CMK (cell line): Measurements from ENCODE around the gene AK1.

Experiments used
- DNase-seq: peaks from one replicate; pipeline ENCODE4 v3.0.0-alpha.2; 2010; ENCODE audit warnings: low read depth

AK1 gene

GRCh38 chr9:127908660-127908926 is 31.1 kb upstream of the AK1 start:
- no peak for DNase-seq

- no peak for DNase-seq
These were observed 30.6 kb upstream of the AK1 start for GRCh38 chr9:127907867-127908659.

GRCh38 chr9:127905788-127906191 is 28.3 kb upstream of the AK1 start:
- no peak for DNase-seq

GRCh38 chr9:127905004-127905728 is 27.7 kb upstream of the AK1 start:
- DNase-seq, result no peak

- no peak for DNase-seq
These were observed 27.1 kb upstream of the AK1 start for GRCh38 chr9:127904561-127905003.

GRCh38 chr9:127903557-127904475 is 26.3 kb upstream of the AK1 start:
- peak; percentile 97 for DNase-seq

- no peak for DNase-seq
These were observed 21.9 kb upstream of the AK1 start, which contains the start of gene ST6GALNAC6 for GRCh38 chr9:127899128-127899943. Gene ST6GALNAC6 (minus strand): TSS chr9:127899603. CDS start chr9:127897981, 1,622 bp downstream.

- DNase-seq, result no peak
These were observed 21.1 kb upstream of the AK1 start for GRCh38 chr9:127898433-127899127.

- no peak for DNase-seq
These were observed 19.8 kb upstream of the AK1 start for GRCh38 chr9:127897193-127897692.

- DNase-seq, result no peak
These were observed 19.1 kb upstream of the AK1 start for GRCh38 chr9:127896395-127897192.

- no peak for DNase-seq
These were observed 18.3 kb upstream of the AK1 start for GRCh38 chr9:127895811-127896210.

GRCh38 chr9:127893392-127893791 is 15.9 kb upstream of the AK1 start:
- no peak for DNase-seq

GRCh38 chr9:127892831-127893230 is 15.4 kb upstream of the AK1 start:
- DNase-seq, result no peak

- no peak for DNase-seq
These were observed 12.6 kb upstream of the AK1 start for GRCh38 chr9:127890053-127890452.

GRCh38 chr9:127887792-127888191 is 10.3 kb upstream of the AK1 start:
- DNase-seq, result no peak

GRCh38 chr9:127886401-127886972 is 9.0 kb upstream of the AK1 start:
- no peak for DNase-seq

- DNase-seq, result no peak
These were observed 8.2 kb upstream of the AK1 start for GRCh38 chr9:127885508-127886281.

- no peak for DNase-seq
These were observed 7.6 kb upstream of the AK1 start for GRCh38 chr9:127884976-127885490.
